H9 (cell line): ENCODE measurements around the gene MALAT1. TPM values are rescaled to one million over a fixed set of nuclear protein-coding genes. Genes with fewer than 3 reads are reported as not detected.
A peak's percentile ranks its signal among the peaks of the same experiment; 100 is the strongest.

Experiments
- DNase-seq: peaks from one replicate; pipeline ENCODE4 v3.0.0-alpha.2; 2017
- H2AFZ ChIP-seq: one replicate; pipeline ENCODE4 v1.6.1; 2013; ENCODE audit warnings: mild to moderate bottlenecking, low read length, control low read depth, moderate library complexity
- H2AK5ac ChIP-seq: 2 replicates; pipeline ENCODE4 v1.6.1; 2013; ENCODE audit warnings: low read length, control low read depth, mixed read lengths; ENCODE audit not compliant: insufficient read length
- H2BK120ac ChIP-seq: one replicate; pipeline ENCODE4 v1.6.1; 2013; ENCODE audit warnings: low read depth, mild to moderate bottlenecking, low read length, control low read depth, inconsistent platforms; ENCODE audit not compliant: poor library complexity, severe bottlenecking
- H2BK12ac ChIP-seq: 2 replicates; pipeline ENCODE4 v1.6.1; 2013; ENCODE audit warnings: low read length, control low read depth, mixed read lengths, low read depth; ENCODE audit not compliant: insufficient read length
- H2BK15ac ChIP-seq: 2 replicates; pipeline ENCODE4 v1.6.1; 2013; ENCODE audit warnings: low read depth, low read length, control low read depth
- H2BK20ac ChIP-seq: one replicate; pipeline ENCODE4 v1.6.1; 2013; ENCODE audit warnings: low read depth, mild to moderate bottlenecking, low read length, control low read depth, inconsistent platforms; ENCODE audit not compliant: poor library complexity, severe bottlenecking
- H2BK5ac ChIP-seq: 2 replicates; pipeline ENCODE4 v1.6.1; 2013; ENCODE audit warnings: low read length, control low read depth, mixed read lengths; ENCODE audit not compliant: insufficient read length
- H3K14ac ChIP-seq: 2 replicates; pipeline ENCODE4 v1.6.1; 2013; ENCODE audit warnings: low read length, control low read depth; ENCODE audit not compliant: insufficient read depth
- H3K18ac ChIP-seq: 2 replicates; pipeline ENCODE4 v1.6.1; 2013; ENCODE audit warnings: low read depth, mild to moderate bottlenecking, mixed read lengths, low read length, control low read depth; ENCODE audit not compliant: insufficient read length
- H3K23ac ChIP-seq: 2 replicates; pipeline ENCODE4 v1.6.1; 2013; ENCODE audit warnings: low read length, control low read depth, mixed read lengths, low read depth; ENCODE audit not compliant: insufficient read length
- H3K23me2 ChIP-seq: 2 replicates; pipeline ENCODE4 v1.6.1; 2013; ENCODE audit warnings: low read depth, mild to moderate bottlenecking, mixed read lengths, low read length, control low read depth; ENCODE audit not compliant: insufficient read length, poor library complexity, severe bottlenecking
- H3K27ac ChIP-seq: 2 replicates; pipeline ENCODE4 v1.5.1; 2013; ENCODE audit warnings: low read length, control low read depth, mixed read lengths, low read depth; ENCODE audit not compliant: insufficient read length
- H3K27me3 ChIP-seq: 2 replicates; pipeline ENCODE4 v1.6.1; 2013; ENCODE audit warnings: low read length, control low read depth, inconsistent platforms; ENCODE audit not compliant: insufficient read depth
- H3K4ac ChIP-seq: 2 replicates; pipeline ENCODE4 v1.6.1; 2013; ENCODE audit warnings: low read depth, mild to moderate bottlenecking, control low read depth, inconsistent platforms, low read length, moderate library complexity
- H3K4me1 ChIP-seq: 2 replicates; pipeline ENCODE4 v1.6.1; 2013; ENCODE audit warnings: low read length, control low read depth, inconsistent platforms; ENCODE audit not compliant: insufficient read depth
- H3K4me2 ChIP-seq: 2 replicates; pipeline ENCODE4 v1.6.1; 2013; ENCODE audit warnings: low read length, control low read depth, mixed read lengths; ENCODE audit not compliant: insufficient read length, insufficient read depth
- H3K56ac ChIP-seq: 2 replicates; pipeline ENCODE4 v1.6.1; 2013; ENCODE audit warnings: low read depth, mild to moderate bottlenecking, mixed read lengths, low read length, control low read depth; ENCODE audit not compliant: insufficient read length
- H3K79me1 ChIP-seq: 2 replicates; pipeline ENCODE4 v1.6.1; 2013; ENCODE audit warnings: low read depth, mild to moderate bottlenecking, moderate library complexity, low read length, control low read depth, inconsistent platforms; ENCODE audit not compliant: insufficient read depth, poor library complexity, severe bottlenecking
- H3K79me2 ChIP-seq: 2 replicates; pipeline ENCODE4 v1.6.1; 2013; ENCODE audit warnings: low read length, control low read depth, inconsistent platforms; ENCODE audit not compliant: insufficient read depth
- H3K9ac ChIP-seq: 2 replicates; pipeline ENCODE4 v1.6.1; 2013; ENCODE audit warnings: low read length, control low read depth, mixed read lengths; ENCODE audit not compliant: insufficient read length; ENCODE audit errors: extremely low read depth
- H3K9me3 ChIP-seq: one replicate; pipeline ENCODE4 v1.6.1; 2013; ENCODE audit warnings: low read depth, low read length, inconsistent platforms; ENCODE audit not compliant: control insufficient read depth
- H3T11ph ChIP-seq: one replicate; pipeline ENCODE4 v1.6.1; 2013; ENCODE audit warnings: mild to moderate bottlenecking, low read length, control low read depth, inconsistent platforms
- H4K20me1 ChIP-seq: one replicate; pipeline ENCODE4 v1.6.1; 2013; ENCODE audit not compliant: control insufficient read depth, insufficient read length, insufficient read depth
- H4K5ac ChIP-seq: 2 replicates; pipeline ENCODE4 v1.6.1; 2013; ENCODE audit warnings: low read depth, mild to moderate bottlenecking, mixed read lengths, low read length, control low read depth; ENCODE audit not compliant: insufficient read length
- H4K8ac ChIP-seq: replicated peaks from 2 replicates; pipeline ENCODE4 v1.6.1; 2013; ENCODE audit warnings: low read length, control low read depth, mixed read lengths, low read depth; ENCODE audit not compliant: insufficient read length
- H4K91ac ChIP-seq: 2 replicates; pipeline ENCODE4 v1.6.1; 2013; ENCODE audit warnings: low read depth, mild to moderate bottlenecking, moderate library complexity, mixed read lengths, low read length, control low read depth; ENCODE audit not compliant: insufficient read length
- H3K27ac Mint-ChIP-seq, 3 experiments: 2 replicates in 2 of 3; 3 replicates in 1 of 3; pipeline ENCODE4 v1.8.0; 2020 to 2021; ENCODE audit warnings: mixed read lengths in 3 of 3, mild to moderate bottlenecking in 1 of 3, moderate library complexity in 1 of 3
- H3K27me3 Mint-ChIP-seq: 2 replicates; pipeline ENCODE4 v1.8.0; 2021; ENCODE audit warnings: low read depth, mild to moderate bottlenecking, moderate library complexity, mixed read lengths
- H3K36me3 Mint-ChIP-seq, 3 experiments: 2 replicates in 2 of 3; 3 replicates in 1 of 3; pipeline ENCODE4 v1.8.0; 2020 to 2021; ENCODE audit warnings: low read depth in 3 of 3, mixed read lengths in 3 of 3; ENCODE audit not compliant: insufficient read depth in 1 of 3
- H3K4me1 Mint-ChIP-seq, 2 experiments: 2 replicates each; pipeline ENCODE4 v1.8.0; 2020; ENCODE audit warnings: mixed read lengths in 2 of 2
- H3K4me3 Mint-ChIP-seq, 2 experiments: 2 replicates in 1 of 2; 3 replicates in 1 of 2; pipeline ENCODE4 v1.8.0; 2020 to 2021; ENCODE audit warnings: mild to moderate bottlenecking in 2 of 2, mixed read lengths in 2 of 2, moderate library complexity in 1 of 2
- H3K9me3 Mint-ChIP-seq, 2 experiments: 2 replicates in 1 of 2; 3 replicates in 1 of 2; pipeline ENCODE4 v1.8.0; 2020; ENCODE audit warnings: mild to moderate bottlenecking in 2 of 2, mixed read lengths in 2 of 2, moderate library complexity in 1 of 2
- CTCF ChIP-seq: fragments of 200-600 bp; sonication (generic); conservative IDR thresholded peaks from 3 replicates; pipeline ENCODE4 v1.8.0; 2021; ENCODE audit warnings: antibody characterized with exemption, mild to moderate bottlenecking
- WGBS: extraction: QIAGEN DNeasy Blood & Tissue Kit; methylation state at CpG from one replicate; pipeline ENCODE4 v1.1.7; 2013; ENCODE audit warnings: missing lambda C conversion rate, low lambda C conversion rate, mixed read lengths; ENCODE audit not compliant: insufficient read length; ENCODE audit errors: extremely low coverage; 5-methylcytosine and 5-hydroxymethylcytosine counted together
- total RNA-seq: library from RNA; stranded (reverse); gene quantifications from 2 replicates; pipeline ENCODE4 v1.2.1, GENCODE V29; 2021

The MALAT1 gene
- total RNA-seq, 1 experiment from 2014 or later = 1,934 TPM

- H2BK15ac ChIP-seq = no peak overlapping the region
Observed at GRCh38 chr11:65541093-65541982, 42.5 kb downstream of the MALAT1 start.

More at GRCh38 chr11:65541093-65541982, 42.5 kb downstream of the MALAT1 start:
- no peak overlapping the region for H3T11ph ChIP-seq
- no peak for DNase-seq
- no peak overlapping the region for H2BK120ac ChIP-seq
- no peak overlapping the region for H3K4ac ChIP-seq
- peak overlapping the region; percentile 73 for H3K4me2 ChIP-seq
- Mint-ChIP-seq H3K9me3 (peaks cover 0 to 2% of the 10 kb centered on the region in 2 experiments; a peak in 1 of 5 replicates), H3K36me3 (peaks cover 0 to 12% (median 10%) of the 10 kb centered on the region in 3 experiments; a peak in 6 of 7 replicates), H3K4me1 (peaks cover 10 to 17% of the 10 kb centered on the region in 2 experiments), H3K27ac (no peak overlapping the region), H3K27me3 (peaks cover 58% of the 10 kb centered on the region), H3K4me3 (peak overlapping the region; percentile 67 to 81)
- no peak overlapping the region for H2AK5ac ChIP-seq
- no peak overlapping the region for H2BK12ac ChIP-seq
- no peak; the same call in 2 of the 3 replicates for TF ChIP-seq CTCF
- peaks cover 14% of the 10 kb centered on the region for H3K23me2 ChIP-seq
- H3K27ac ChIP-seq = no peak overlapping the region
- H4K8ac ChIP-seq = no peak overlapping the region
- H3K23ac ChIP-seq = no peak overlapping the region
- H4K20me1 ChIP-seq = peaks cover 2% of the 10 kb centered on the region
- no peak overlapping the region for H2BK20ac ChIP-seq
- H3K79me1 ChIP-seq = no peaks in the 10 kb centered on the region
- no CpG with 5 or more reads among the region's 18 CpGs for WGBS
- no peak overlapping the region for H2BK5ac ChIP-seq
- peaks cover 4% of the 10 kb centered on the region; the same call in 1 of the 2 replicates for H3K27me3 ChIP-seq
- no peaks in the 10 kb centered on the region for H3K9me3 ChIP-seq
- no peak overlapping the region for H3K18ac ChIP-seq
- no peaks in the 10 kb centered on the region for H3K4me1 ChIP-seq
- no peak overlapping the region for H3K56ac ChIP-seq
- no peak overlapping the region for H2AFZ ChIP-seq
- H3K9ac ChIP-seq = no peak overlapping the region
- H3K79me2 ChIP-seq = no peaks in the 10 kb centered on the region
- H4K5ac ChIP-seq = no peak overlapping the region
- no peak overlapping the region for H3K14ac ChIP-seq
- no peak overlapping the region for H4K91ac ChIP-seq
